HEK293T (cell line): Measurements from ENCODE around the gene C14orf119.

Source experiments
- ARNT ChIP-seq: fragments of 450-650 bp; IDR thresholded peaks from 2 replicates; pipeline ENCODE4 v1.6.1; 2017; ENCODE audit warnings: mild to moderate bottlenecking
- BHLHE40 ChIP-seq: fragments of 450-650 bp; IDR thresholded peaks from 2 replicates; pipeline ENCODE4 v1.6.1; 2016; ENCODE audit warnings: mild to moderate bottlenecking, moderate library complexity, borderline replicate concordance
- CTBP1 ChIP-seq: fragments of 450-650 bp; IDR thresholded peaks from 2 replicates; pipeline ENCODE4 v1.6.1; 2016; ENCODE audit warnings: borderline replicate concordance
- FOXA1 ChIP-seq: fragments of 450-650 bp; IDR thresholded peaks from 2 replicates; pipeline ENCODE4 v1.6.1; 2016; ENCODE audit warnings: mild to moderate bottlenecking
- HDGF ChIP-seq: fragments of 450-650 bp; IDR thresholded peaks from 2 replicates; pipeline ENCODE4 v1.6.1; 2017; ENCODE audit warnings: antibody characterized with exemption, borderline replicate concordance
- L3MBTL2 ChIP-seq: fragments of 450-650 bp; conservative IDR thresholded peaks from 2 replicates; pipeline ENCODE4 v1.6.1; 2016; ENCODE audit warnings: mild to moderate bottlenecking
- LEF1 ChIP-seq: fragments of 450-650 bp; IDR thresholded peaks from 2 replicates; pipeline ENCODE4 v1.6.1; 2017; ENCODE audit warnings: mild to moderate bottlenecking, borderline replicate concordance
- NFRKB ChIP-seq: fragments of 450-650 bp; IDR thresholded peaks from 2 replicates; pipeline ENCODE4 v1.6.1; 2016; ENCODE audit warnings: mild to moderate bottlenecking, moderate library complexity
- SP1 ChIP-seq: fragments of 450-650 bp; IDR thresholded peaks from 2 replicates; pipeline ENCODE4 v1.6.1; 2017
- SUZ12 ChIP-seq: fragments of 450-650 bp; IDR thresholded peaks from 2 replicates; pipeline ENCODE4 v1.6.1; 2016; ENCODE audit warnings: mild to moderate bottlenecking
- TF ChIP-seq, protein P1 (sequence below): fragments of 450-650 bp; IDR thresholded peaks from 2 replicates; pipeline ENCODE4 v1.6.1; 2016

DNA sequence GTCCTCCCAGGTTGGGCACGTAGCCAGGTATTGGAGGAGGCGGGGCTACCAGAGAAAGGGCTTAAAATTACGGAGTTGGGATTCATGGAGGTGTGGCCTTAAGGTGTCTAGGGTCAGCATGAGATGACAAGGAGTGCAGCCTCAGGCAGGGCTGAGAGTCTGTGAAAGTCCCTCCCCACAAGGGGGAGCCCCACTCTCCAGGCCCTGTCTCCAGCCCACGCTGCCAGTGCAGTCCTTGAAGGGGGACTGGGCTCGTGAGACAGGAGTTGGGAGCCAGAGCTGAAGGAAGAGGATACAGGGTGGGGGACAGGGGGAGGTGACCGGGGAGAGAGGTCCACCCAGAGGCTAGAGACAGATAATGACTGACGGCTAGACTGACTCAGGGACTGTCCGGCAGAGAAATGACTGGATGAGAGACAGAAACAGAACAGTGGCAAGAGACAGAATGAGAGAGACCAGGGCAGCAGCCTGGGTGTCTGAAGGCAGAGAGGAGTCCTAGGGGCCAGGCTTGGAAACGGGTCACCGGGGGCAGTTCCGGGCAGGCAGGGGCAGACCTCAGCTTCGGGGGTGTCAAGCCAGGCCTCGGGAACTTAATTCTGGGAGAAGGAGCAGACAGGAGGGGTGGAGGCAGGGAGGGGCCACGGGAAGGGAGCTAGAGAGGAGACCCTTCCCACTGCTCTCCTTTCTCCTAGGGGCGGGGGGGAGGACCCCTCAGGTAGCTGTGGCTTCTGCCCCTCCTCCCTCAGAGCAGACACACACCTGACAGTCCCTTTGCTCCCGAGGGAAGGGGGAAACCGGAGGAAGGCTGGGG is 39.0 kb upstream of the C14orf119 start:
- TF ChIP-seq CTBP1 (no peak), L3MBTL2 (no peak), HDGF (no peak), LEF1 (no peak), ARNT (no peak), BHLHE40 (no peak), SP1 (no peak), SUZ12 (no peak), FOXA1 (no peak), NFRKB (no peak)
- TF ChIP-seq, protein P1, sequence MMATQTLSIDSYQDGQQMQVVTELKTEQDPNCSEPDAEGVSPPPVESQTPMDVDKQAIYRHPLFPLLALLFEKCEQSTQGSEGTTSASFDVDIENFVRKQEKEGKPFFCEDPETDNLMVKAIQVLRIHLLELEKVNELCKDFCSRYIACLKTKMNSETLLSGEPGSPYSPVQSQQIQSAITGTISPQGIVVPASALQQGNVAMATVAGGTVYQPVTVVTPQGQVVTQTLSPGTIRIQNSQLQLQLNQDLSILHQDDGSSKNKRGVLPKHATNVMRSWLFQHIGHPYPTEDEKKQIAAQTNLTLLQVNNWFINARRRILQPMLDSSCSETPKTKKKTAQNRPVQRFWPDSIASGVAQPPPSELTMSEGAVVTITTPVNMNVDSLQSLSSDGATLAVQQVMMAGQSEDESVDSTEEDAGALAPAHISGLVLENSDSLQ = peak; percentile 55; the same call in 1 of the 2 replicates
